Right atrium auricular region (tissue), 2 donors: ENCODE results near the gene TMEM163. TPM values are rescaled to one million over a fixed set of nuclear protein-coding genes. Genes with fewer than 3 reads are reported as not detected.
"Not testable (repeated sequence)": the region's sequence is repeated elsewhere in the genome, so short reads cannot be mapped to it uniquely, and the experiment has no call there.

Source experiments
- DNase-seq: peaks from one replicate; pipeline ENCODE4 v3.0.0-alpha.2; 2019; ENCODE audit warnings: low spot score
- H3K27ac ChIP-seq, 2 donors: fragments of 200-600 bp; sonication (generic); 1 replicate in 1 of 2; 2 replicates in 1 of 2; pipeline ENCODE4 v1.5.1; 2016 to 2019
- H3K27me3 ChIP-seq, 2 donors: fragments of 200-600 bp; sonication (generic); one replicate each; pipeline versions ENCODE4 v1.5.1 to v1.6.0; 2017 to 2019
- H3K36me3 ChIP-seq: fragments of 200-600 bp; sonication (generic); one replicate; pipeline ENCODE4 v1.5.1; 2016
- H3K4me1 ChIP-seq, 2 donors: fragments of 200-600 bp; sonication (generic); one replicate each; pipeline versions ENCODE4 v1.5.1 to v1.6.0; 2017 to 2019
- H3K4me3 ChIP-seq, 2 donors: fragments of 200-600 bp; sonication (generic); 1 replicate in 1 of 2; 2 replicates in 1 of 2; pipeline ENCODE4 v1.5.1; 2017 to 2019; ENCODE audit warnings: mild to moderate bottlenecking in 1 of 2, moderate library complexity in 1 of 2
- H3K9me3 ChIP-seq, 2 donors: fragments of 200-600 bp; sonication (generic); one replicate each; pipeline ENCODE4 v1.5.1; 2019
- CTCF ChIP-seq, 2 donors: fragments of 200-600 bp; sonication (generic); IDR thresholded peaks; one replicate each; pipeline ENCODE4 v1.5.1; 2019; ENCODE audit warnings: antibody characterized with exemption in 2 of 2
- total RNA-seq, 2 donors: library from RNA; depleted of rRNA; stranded (reverse); fragments of >200 nt; gene quantifications; one replicate each; pipeline ENCODE4 v1.1.0, GENCODE V29; 2016

TMEM163 gene
- total RNA-seq, 2 donors from 2014 or later = 3.1 to 8.9 TPM

GRCh38 chr2:134593519-134593918 lies 125.3 kb downstream of the TMEM163 start:
- H3K4me3 ChIP-seq = no peak overlapping the region
- TF ChIP-seq CTCF (IDR thresholded peaks at IDR 0.05) = no peak
- H3K27me3 ChIP-seq = no peaks in the 10 kb centered on the region
- no peak for DNase-seq
- peaks cover 0 to 21% of the 10 kb centered on the region in 2 donors for H3K9me3 ChIP-seq
- no peaks in the 10 kb centered on the region for H3K4me1 ChIP-seq
- H3K36me3 ChIP-seq = no peaks in the 10 kb centered on the region
- no peak overlapping the region for H3K27ac ChIP-seq

- H3K4me1 ChIP-seq = no peaks in the 10 kb centered on the region
- H3K36me3 ChIP-seq = no peaks in the 10 kb centered on the region
- no peak overlapping the region for H3K4me3 ChIP-seq
- H3K27me3 ChIP-seq = no peaks in the 10 kb centered on the region
- no peak overlapping the region for H3K27ac ChIP-seq
- no peak for DNase-seq
- peaks cover 0 to 21% of the 10 kb centered on the region in 2 donors for H3K9me3 ChIP-seq
- no peak for TF ChIP-seq CTCF (IDR thresholded peaks at IDR 0.05)
Observed at GRCh38 chr2:134592377-134592776, 126.4 kb downstream of the TMEM163 start.

GRCh38 chr2:134591526-134591925 lies 127.3 kb downstream of the TMEM163 start:
- Histone ChIP-seq H3K9me3 (peaks cover 0 to 21% of the 10 kb centered on the region in 2 donors), H3K27ac (no peak overlapping the region), H3K36me3 (no peaks in the 10 kb centered on the region), H3K4me3 (no peak overlapping the region), H3K27me3 (no peaks in the 10 kb centered on the region), H3K4me1 (no peaks in the 10 kb centered on the region)
- no peak for DNase-seq
- TF ChIP-seq CTCF (IDR thresholded peaks at IDR 0.05) = no peak

DNA sequence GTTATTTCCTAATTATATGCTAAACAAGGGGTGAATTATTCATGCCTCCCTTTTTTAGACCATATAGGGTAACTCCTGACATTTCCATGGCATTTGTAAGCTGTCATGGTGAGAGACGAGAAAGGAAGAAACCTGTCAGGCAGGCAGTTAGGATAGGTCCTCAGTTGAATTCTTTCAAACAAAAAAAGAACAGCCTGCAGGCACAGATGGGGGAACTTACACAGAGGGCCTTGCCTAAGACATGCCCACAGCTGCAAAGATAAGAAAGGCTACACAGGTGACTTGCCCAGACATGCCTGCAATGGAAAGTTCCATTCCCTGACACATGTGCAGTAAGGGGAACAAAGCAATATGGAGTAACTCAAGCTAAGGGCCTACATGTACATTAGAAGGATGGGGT lies 128.1 kb downstream of the TMEM163 start:
- TF ChIP-seq CTCF (IDR thresholded peaks at IDR 0.05) = no peak
- Histone ChIP-seq H3K36me3 (no peaks in the 10 kb centered on the region), H3K9me3 (peaks cover 0 to 21% of the 10 kb centered on the region in 2 donors), H3K27ac (no peak overlapping the region), H3K27me3 (no peaks in the 10 kb centered on the region), H3K4me1 (no peaks in the 10 kb centered on the region), H3K4me3 (no peak overlapping the region)
- no peak for DNase-seq

GRCh38 chr2:134589171-134590083 lies 129.4 kb downstream of the TMEM163 start:
- H3K27me3 ChIP-seq, H3K4me3 ChIP-seq, H3K27ac ChIP-seq, DNase-seq, H3K36me3 ChIP-seq, H3K4me1 ChIP-seq: not testable (repeated sequence)
- peaks cover 0 to 21% of the 10 kb centered on the region in 2 donors for H3K9me3 ChIP-seq

DNA sequence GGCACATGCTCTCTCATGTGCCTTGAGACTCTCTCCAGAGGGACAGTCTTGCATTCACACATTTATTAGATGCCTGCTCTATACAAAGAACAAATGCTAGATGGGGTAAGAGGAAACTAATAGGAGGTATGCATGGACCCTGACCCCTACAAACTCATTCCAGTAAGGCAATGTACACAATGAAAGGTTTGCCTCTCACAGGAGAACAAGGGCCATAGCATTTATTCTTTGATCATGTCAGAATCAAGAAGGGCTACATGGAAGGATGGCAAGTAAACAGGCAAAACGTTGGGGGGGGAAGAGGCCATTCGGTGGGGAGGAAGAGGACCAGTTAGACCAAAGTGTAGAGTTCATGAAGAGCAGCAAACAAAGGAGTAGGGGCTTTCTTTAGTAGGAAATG lies 130.2 kb downstream of the TMEM163 start:
- Histone ChIP-seq H3K9me3 (peaks cover 0 to 21% of the 10 kb centered on the region in 2 donors), H3K4me1 (no peaks in the 10 kb centered on the region), H3K27me3 (no peaks in the 10 kb centered on the region), H3K4me3 (no peak overlapping the region), H3K27ac (no peak overlapping the region), H3K36me3 (no peaks in the 10 kb centered on the region)
- TF ChIP-seq CTCF (IDR thresholded peaks at IDR 0.05) = no peak
- DNase-seq = no peak
